Measurements from ENCODE around the gene PRSS12.

The PRSS12 gene

DNA sequence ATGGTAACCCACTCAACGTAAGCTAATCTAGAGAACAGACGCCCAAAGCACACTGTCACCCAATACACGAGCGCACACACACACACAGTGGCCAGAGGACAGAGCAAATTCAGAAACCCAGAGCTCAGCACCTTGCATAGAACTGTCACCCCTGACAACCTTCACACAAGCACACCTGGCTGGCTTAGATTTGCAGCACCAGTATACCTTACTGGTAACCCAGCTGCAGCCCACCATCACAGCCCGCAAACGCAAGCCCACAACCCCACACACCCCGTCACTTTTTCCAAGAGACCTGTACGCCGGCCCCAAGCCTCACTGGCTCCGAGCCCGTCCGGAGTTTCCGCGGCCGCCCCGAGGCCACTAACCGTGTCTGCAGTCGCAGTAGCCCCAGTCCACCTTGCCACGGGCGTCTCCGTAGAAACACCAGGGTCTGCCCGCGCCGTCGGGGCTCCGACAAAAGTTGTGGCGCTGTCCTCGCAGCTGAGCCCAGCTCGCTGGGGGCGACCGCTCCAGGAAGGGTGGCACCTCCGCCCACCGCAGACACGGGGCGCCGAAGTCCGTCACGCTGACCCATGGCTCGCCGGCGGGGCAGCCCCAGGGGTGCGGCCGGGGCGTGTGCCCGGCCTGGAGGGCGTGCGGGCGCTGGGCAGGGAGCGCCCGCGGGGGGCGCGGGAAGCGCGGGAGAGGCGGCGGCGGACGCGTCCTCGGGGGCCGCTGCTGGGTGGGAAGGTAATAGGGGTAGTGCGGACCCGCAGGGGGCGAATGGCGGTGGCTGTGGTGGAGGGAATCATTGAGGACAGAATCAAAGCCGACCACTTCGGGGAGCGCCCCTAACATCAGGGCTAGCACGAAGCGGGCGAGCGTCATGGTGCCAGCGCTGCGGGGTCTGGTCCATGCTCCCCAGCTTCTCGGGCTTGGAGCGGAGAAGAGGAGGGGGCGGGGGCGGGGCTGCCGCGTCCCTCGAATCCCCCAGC, 664 bp downstream of the PRSS12 start:
- H3K9ac ChIP-seq (ENCODE audit: low read length): no peak overlapping the region
- H3K4me3 ChIP-seq (ENCODE audit: low read depth, low read length, poor library complexity, severe bottlenecking): no peak overlapping the region
- no peaks in the 10 kb centered on the region for H3K9me3 ChIP-seq (ENCODE audit: low read length)
- H2AFZ ChIP-seq (ENCODE audit: low read length): no peak overlapping the region
- no peaks in the 10 kb centered on the region for H3K79me2 ChIP-seq (ENCODE audit: insufficient read depth, low read length)
- no peaks in the 10 kb centered on the region for H3K27me3 ChIP-seq (ENCODE audit: insufficient read depth, low read length)
- no peaks in the 10 kb centered on the region for H3K36me3 ChIP-seq (ENCODE audit: insufficient read depth, low read length)
- no peak overlapping the region for H3K27ac ChIP-seq (ENCODE audit: low read depth, low read length, poor library complexity, severe bottlenecking)
- TF ChIP-seq EZH2 (IDR thresholded peaks at IDR 0.05; ENCODE audit: borderline replicate concordance, low read length): no peak
- TF ChIP-seq, protein P1, sequence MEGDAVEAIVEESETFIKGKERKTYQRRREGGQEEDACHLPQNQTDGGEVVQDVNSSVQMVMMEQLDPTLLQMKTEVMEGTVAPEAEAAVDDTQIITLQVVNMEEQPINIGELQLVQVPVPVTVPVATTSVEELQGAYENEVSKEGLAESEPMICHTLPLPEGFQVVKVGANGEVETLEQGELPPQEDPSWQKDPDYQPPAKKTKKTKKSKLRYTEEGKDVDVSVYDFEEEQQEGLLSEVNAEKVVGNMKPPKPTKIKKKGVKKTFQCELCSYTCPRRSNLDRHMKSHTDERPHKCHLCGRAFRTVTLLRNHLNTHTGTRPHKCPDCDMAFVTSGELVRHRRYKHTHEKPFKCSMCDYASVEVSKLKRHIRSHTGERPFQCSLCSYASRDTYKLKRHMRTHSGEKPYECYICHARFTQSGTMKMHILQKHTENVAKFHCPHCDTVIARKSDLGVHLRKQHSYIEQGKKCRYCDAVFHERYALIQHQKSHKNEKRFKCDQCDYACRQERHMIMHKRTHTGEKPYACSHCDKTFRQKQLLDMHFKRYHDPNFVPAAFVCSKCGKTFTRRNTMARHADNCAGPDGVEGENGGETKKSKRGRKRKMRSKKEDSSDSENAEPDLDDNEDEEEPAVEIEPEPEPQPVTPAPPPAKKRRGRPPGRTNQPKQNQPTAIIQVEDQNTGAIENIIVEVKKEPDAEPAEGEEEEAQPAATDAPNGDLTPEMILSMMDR (IDR thresholded peaks at IDR 0.05; ENCODE audit: low read length): no peak
- H3K9me2 ChIP-seq (ENCODE audit: low read depth, low read length): no peaks in the 10 kb centered on the region
- no peak overlapping the region for H3K4me2 ChIP-seq (ENCODE audit: low read length)
- no peaks in the 10 kb centered on the region for H3F3A ChIP-seq (ENCODE audit: insufficient read depth, low read length)
- H4K20me1 ChIP-seq (ENCODE audit: insufficient read depth, low read length): no peaks in the 10 kb centered on the region
- no peaks in the 10 kb centered on the region for H3K4me1 ChIP-seq (ENCODE audit: insufficient read depth, low read length, severe bottlenecking)

DNA sequence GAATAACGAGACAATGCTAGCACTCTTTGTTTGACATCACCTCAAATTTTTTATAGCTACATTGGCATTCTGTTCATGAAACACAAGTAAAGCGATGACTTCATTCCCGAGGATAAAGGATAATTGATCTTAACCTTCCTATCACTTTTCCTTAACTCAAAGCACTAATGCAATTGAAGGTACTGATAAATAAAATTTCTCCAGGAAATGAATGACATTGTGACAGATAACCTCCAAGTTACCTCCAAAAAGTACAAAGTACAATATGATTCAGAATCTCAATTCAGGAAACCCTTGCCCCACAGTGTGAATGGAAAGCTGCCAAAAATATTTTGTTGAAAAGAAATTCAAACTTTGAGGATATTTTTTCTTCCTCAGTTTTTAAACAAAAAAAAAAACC, 1.8 kb downstream of the PRSS12 start:
- Histone ChIP-seq H4K20me1 (ENCODE audit: insufficient read depth, low read length) (no peaks in the 10 kb centered on the region), H3K36me3 (ENCODE audit: insufficient read depth, low read length) (no peaks in the 10 kb centered on the region), H3K9ac (ENCODE audit: low read length) (no peak overlapping the region), H3K27me3 (ENCODE audit: insufficient read depth, low read length) (no peaks in the 10 kb centered on the region), H3K9me3 (ENCODE audit: low read length) (no peaks in the 10 kb centered on the region), H3K79me2 (ENCODE audit: insufficient read depth, low read length) (no peaks in the 10 kb centered on the region), H3K9me2 (ENCODE audit: low read depth, low read length) (no peaks in the 10 kb centered on the region), H3K4me3 (ENCODE audit: low read depth, low read length, poor library complexity, severe bottlenecking) (no peak overlapping the region), H2AFZ (ENCODE audit: low read length) (no peak overlapping the region), H3F3A (ENCODE audit: insufficient read depth, low read length) (no peaks in the 10 kb centered on the region), H3K4me2 (ENCODE audit: low read length) (no peak overlapping the region), H3K4me1 (ENCODE audit: insufficient read depth, low read length, severe bottlenecking) (no peaks in the 10 kb centered on the region), H3K27ac (ENCODE audit: low read depth, low read length, poor library complexity, severe bottlenecking) (no peak overlapping the region)
- TF ChIP-seq EZH2 (IDR thresholded peaks at IDR 0.05; ENCODE audit: borderline replicate concordance, low read length): no peak
- TF ChIP-seq, protein P1 (IDR thresholded peaks at IDR 0.05; ENCODE audit: low read length): no peak

DNA sequence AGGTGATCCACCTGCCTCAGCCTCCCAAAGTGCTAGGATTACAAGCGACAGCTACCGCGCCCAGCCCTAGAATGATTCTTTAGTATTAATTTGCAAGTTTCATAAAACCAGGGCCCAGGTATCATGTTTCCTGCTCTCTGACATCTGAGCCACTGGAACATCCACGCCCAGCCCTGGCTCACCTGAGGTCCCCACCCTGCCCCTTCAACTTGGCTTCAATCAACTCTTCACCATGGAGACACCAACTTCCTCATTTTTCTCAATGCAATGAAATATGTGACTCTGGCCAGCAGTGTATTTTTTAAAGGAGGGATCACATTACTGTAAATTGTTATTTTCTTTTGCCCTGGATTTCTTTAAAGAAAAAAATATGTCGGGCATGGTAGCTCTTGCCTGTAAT, 3.9 kb downstream of the PRSS12 start:
- Histone ChIP-seq H3K27me3 (ENCODE audit: insufficient read depth, low read length) (no peaks in the 10 kb centered on the region), H3K9ac (ENCODE audit: low read length) (no peak overlapping the region), H3K9me3 (ENCODE audit: low read length) (no peaks in the 10 kb centered on the region), H3K4me2 (ENCODE audit: low read length) (no peak overlapping the region), H3K36me3 (ENCODE audit: insufficient read depth, low read length) (no peaks in the 10 kb centered on the region), H4K20me1 (ENCODE audit: insufficient read depth, low read length) (no peaks in the 10 kb centered on the region), H3K4me1 (ENCODE audit: insufficient read depth, low read length, severe bottlenecking) (no peaks in the 10 kb centered on the region), H2AFZ (ENCODE audit: low read length) (no peak overlapping the region), H3K4me3 (ENCODE audit: low read depth, low read length, poor library complexity, severe bottlenecking) (no peak overlapping the region), H3K27ac (ENCODE audit: low read depth, low read length, poor library complexity, severe bottlenecking) (no peak overlapping the region), H3F3A (ENCODE audit: insufficient read depth, low read length) (no peaks in the 10 kb centered on the region), H3K9me2 (ENCODE audit: low read depth, low read length) (no peaks in the 10 kb centered on the region), H3K79me2 (ENCODE audit: insufficient read depth, low read length) (no peaks in the 10 kb centered on the region)
- TF ChIP-seq EZH2 (IDR thresholded peaks at IDR 0.05; ENCODE audit: borderline replicate concordance, low read length): no peak
- TF ChIP-seq, protein P1 (IDR thresholded peaks at IDR 0.05; ENCODE audit: low read length): no peak

Measured in OCI-LY1 (cell line).